Cardiac fibroblast (primary cell): Measurements from ENCODE around the gene YAE1.
"Not testable (repeated sequence)": the region's sequence is repeated elsewhere in the genome, so short reads cannot be mapped to it uniquely, and the experiment has no call there.

Source experiments
- DNase-seq, 2 donors: peaks; one replicate each; pipeline versions ENCODE4 v3.0.0 to v3.0.0-alpha.2; 2010; ENCODE audit warnings: low read depth in 2 of 2
- H3K4me3 ChIP-seq, 2 donors: replicated peaks in 1 of 2; 1 replicate in 1 of 2; 2 replicates in 1 of 2; pipeline ENCODE4 v1.5.1; 2011; ENCODE audit warnings: low read depth in 2 of 2, low read length in 2 of 2, mild to moderate bottlenecking in 2 of 2, moderate library complexity in 1 of 2
- TF ChIP-seq, protein P1 (sequence below): IDR thresholded peaks from one replicate; pipeline ENCODE4 v1.5.1; 2011; ENCODE audit warnings: low read depth, mild to moderate bottlenecking, low read length, inconsistent platforms

YAE1 gene

DNA sequence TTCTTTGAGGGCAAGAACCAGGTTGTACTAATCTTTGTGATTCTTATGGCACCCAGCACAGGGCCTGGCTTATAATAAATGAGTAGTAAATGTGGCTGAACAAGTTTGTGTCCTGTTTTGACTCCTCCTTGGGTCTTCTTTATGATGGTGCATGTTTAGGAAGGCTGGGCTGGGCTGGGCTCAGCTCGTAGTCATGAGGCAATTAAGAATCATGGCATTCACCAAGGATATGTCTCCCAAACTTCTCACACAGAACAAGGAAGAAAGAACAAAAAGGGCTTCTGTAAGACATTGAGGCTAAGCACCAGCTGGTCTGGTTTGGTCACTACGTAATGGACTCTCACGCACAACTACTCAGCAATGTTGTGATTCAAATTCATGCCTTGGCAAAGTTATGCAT is 30.5 kb upstream of the YAE1 start:
- no peak overlapping the region for H3K4me3 ChIP-seq
- no peak for DNase-seq
- TF ChIP-seq, protein P1, sequence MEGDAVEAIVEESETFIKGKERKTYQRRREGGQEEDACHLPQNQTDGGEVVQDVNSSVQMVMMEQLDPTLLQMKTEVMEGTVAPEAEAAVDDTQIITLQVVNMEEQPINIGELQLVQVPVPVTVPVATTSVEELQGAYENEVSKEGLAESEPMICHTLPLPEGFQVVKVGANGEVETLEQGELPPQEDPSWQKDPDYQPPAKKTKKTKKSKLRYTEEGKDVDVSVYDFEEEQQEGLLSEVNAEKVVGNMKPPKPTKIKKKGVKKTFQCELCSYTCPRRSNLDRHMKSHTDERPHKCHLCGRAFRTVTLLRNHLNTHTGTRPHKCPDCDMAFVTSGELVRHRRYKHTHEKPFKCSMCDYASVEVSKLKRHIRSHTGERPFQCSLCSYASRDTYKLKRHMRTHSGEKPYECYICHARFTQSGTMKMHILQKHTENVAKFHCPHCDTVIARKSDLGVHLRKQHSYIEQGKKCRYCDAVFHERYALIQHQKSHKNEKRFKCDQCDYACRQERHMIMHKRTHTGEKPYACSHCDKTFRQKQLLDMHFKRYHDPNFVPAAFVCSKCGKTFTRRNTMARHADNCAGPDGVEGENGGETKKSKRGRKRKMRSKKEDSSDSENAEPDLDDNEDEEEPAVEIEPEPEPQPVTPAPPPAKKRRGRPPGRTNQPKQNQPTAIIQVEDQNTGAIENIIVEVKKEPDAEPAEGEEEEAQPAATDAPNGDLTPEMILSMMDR = no peak

- no peak overlapping the region for H3K4me3 ChIP-seq
- TF ChIP-seq, protein P1 = no peak
- no peak for DNase-seq
Observed at GRCh38 chr7:39536951-39537350, 29.3 kb upstream of the YAE1 start.

DNA sequence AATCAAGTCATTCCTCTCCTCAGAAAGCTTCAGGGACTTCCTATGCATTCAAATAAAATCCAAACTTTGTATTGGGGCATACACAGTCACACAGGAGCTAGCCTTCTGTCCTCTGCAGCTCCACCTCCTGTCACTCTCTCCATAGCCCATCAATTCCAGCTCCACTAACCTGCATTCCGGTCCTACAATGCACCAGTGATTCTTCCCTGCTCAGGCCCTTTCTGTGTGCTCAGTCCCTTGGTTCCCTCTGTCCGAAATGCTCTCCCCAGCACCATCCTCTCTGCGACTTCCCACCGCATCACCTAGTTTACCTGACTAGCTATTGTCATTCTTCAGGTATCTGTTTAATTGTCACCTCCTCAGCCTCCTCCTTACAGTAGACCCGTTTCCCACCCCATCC is 26.4 kb upstream of the YAE1 start:
- H3K4me3 ChIP-seq = no peak overlapping the region
- TF ChIP-seq, protein P1 = no peak
- no peak for DNase-seq

DNA sequence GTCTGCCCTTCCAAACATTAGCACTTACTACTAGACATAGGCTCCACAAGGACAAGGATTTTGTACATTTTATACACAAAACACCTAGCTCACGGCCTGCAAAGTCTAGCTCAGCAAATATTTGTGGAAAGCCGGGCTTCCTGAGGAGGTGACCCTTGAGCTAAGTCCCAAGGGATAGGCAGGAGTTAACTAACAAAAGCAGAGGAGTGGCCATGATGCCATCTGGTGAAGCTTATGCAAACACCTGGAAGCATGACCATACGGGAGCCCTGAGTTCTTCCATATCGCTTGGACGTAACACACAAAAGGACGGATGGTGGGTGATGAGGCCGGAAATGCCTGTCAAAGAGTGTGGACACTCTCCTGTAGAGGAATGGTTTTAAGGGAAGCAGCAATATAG is 25.9 kb upstream of the YAE1 start:
- no peak overlapping the region for H3K4me3 ChIP-seq
- TF ChIP-seq, protein P1 = no peak
- DNase-seq = no peak

DNA sequence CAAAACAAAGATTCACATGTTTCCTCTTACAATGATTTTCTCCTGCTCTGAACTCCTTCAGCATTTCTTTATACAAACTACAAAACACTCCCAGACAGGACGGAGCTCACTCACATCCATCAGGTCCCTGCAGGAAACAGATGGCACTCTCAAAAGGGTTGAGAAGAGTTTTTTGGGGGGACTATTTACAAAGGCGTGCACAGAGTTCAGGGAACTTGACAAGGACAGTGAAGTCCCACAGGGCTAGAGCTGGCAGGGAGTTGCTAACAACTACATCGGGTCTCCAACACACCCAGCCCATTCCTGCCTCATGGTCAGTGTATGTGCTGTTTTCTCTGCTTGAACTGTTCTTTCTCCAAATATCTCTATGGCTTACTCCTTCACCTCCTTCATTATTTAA is 24.7 kb upstream of the YAE1 start:
- no peak overlapping the region for H3K4me3 ChIP-seq
- no peak for DNase-seq
- TF ChIP-seq, protein P1 = no peak

- not testable (repeated sequence) for DNase-seq, H3K4me3 ChIP-seq
Observed at GRCh38 chr7:39544774-39545173, 21.4 kb upstream of the YAE1 start.

DNA sequence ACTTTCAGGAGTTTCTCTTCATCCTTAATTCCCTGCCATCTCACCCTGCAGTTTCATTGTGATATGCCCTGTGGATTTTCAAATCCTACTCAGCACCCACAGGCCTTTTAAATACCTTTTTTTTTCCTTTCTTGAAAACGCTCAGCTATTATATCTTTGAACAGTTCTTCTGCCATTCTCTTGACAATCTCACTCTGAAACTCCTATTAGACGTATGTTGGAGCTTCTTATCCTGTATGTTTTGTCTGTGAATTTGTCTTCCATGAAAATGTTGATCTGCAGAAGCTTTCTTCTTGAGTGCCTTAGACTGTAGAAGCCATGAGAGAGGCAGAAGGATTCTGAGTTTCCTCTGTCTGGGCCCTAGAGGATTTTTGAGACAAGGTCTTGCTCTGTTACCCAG is 18.9 kb upstream of the YAE1 start:
- TF ChIP-seq, protein P1 = no peak
- no peak for DNase-seq
- no peak overlapping the region for H3K4me3 ChIP-seq
